ENCODE data around the gene ORC4. TPM values are rescaled to one million over a fixed set of nuclear protein-coding genes. Genes with fewer than 3 reads are reported as not detected.

Gene ORC4
- total and polyA plus RNA-seq, 2 experiments from 2014 or later: 37.6 to 66.0 TPM

DNA sequence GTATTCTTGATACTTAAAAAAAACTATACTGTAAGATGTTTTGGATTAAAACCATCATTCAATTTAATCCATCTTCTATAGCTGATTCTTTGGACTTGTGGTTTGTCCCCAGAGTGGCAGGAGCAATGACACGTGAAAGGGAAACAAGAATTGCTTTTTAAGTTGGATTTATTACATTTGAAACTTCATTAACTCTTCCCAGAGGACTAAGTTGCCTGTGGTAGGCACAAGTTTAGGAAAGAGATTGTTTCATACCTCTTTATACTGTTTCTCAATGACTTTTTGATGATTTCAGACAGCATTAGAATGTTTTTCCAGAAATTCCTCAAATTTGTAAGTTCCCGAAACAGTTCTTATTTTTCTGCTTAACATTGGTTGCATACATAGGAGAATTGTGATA lies 134.4 kb downstream of the ORC4 start:
- 87% methylated on average over 2 of the region's 2 CpGs for WGBS (ENCODE audit: low lambda C conversion rate, missing lambda C conversion rate)
- H3K79me2 ChIP-seq: peaks cover 100% of the 10 kb centered on the region

DNA sequence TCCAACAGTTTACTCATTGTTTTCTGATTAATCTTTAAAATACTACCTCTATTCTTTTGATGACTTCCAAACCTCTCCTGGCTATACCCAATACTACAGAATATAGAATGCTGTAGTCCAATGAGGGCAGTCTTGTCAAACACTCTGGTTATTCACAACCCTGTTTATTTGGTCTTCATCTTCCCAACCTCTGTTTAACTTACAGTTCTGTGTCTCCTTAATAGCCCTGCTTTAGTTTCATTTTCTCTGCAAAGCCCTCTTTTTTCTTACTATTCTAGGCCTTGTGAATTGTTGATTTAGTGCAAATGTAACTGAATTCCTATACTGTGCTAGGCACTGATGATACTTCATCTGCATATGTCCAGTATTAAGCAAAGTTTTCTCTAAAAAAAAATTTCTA lies 135.7 kb downstream of the ORC4 start:
- Histone ChIP-seq H3K27me3 (no peaks in the 10 kb centered on the region), H3K27ac (no peak overlapping the region), H3K79me2 (peaks cover 100% of the 10 kb centered on the region), H4K20me1 (ENCODE audit: insufficient read depth, poor library complexity, severe bottlenecking) (peaks cover 50% of the 10 kb centered on the region), H3K9me2 (replicated peaks; ENCODE audit: insufficient read depth) (no peaks in the 10 kb centered on the region), H2AFZ (no peak overlapping the region), H3K4me3 (no peak overlapping the region), H3K36me3 (replicated peaks; ENCODE audit: insufficient read depth, low read depth) (no peaks in the 10 kb centered on the region), H3K9me3 (ENCODE audit: low read depth) (no peaks in the 10 kb centered on the region), H3K4me2 (peak overlapping the region; percentile 37), H3K4me1 (ENCODE audit: insufficient read depth) (peaks cover 17% of the 10 kb centered on the region)
- no peak for DNase-seq (ENCODE audit: low spot score)
- TF ChIP-seq, protein P1, sequence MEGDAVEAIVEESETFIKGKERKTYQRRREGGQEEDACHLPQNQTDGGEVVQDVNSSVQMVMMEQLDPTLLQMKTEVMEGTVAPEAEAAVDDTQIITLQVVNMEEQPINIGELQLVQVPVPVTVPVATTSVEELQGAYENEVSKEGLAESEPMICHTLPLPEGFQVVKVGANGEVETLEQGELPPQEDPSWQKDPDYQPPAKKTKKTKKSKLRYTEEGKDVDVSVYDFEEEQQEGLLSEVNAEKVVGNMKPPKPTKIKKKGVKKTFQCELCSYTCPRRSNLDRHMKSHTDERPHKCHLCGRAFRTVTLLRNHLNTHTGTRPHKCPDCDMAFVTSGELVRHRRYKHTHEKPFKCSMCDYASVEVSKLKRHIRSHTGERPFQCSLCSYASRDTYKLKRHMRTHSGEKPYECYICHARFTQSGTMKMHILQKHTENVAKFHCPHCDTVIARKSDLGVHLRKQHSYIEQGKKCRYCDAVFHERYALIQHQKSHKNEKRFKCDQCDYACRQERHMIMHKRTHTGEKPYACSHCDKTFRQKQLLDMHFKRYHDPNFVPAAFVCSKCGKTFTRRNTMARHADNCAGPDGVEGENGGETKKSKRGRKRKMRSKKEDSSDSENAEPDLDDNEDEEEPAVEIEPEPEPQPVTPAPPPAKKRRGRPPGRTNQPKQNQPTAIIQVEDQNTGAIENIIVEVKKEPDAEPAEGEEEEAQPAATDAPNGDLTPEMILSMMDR (IDR thresholded peaks at IDR 0.05; ENCODE audit: poor library complexity): no peak
- TF ChIP-seq EZH2phosphoT487 (IDR thresholded peaks at IDR 0.05; ENCODE audit: low read depth, severe bottlenecking, unreplicated experiment) (no peak), EZH2 (IDR thresholded peaks at IDR 0.05; ENCODE audit: borderline replicate concordance) (no peak)

More for the DNA sequence above, 134.4 kb downstream of the ORC4 start:
- no peaks in the 10 kb centered on the region for H3K36me3 ChIP-seq (replicated peaks; ENCODE audit: insufficient read depth, low read depth)
- TF ChIP-seq, protein P1 (IDR thresholded peaks at IDR 0.05; ENCODE audit: poor library complexity): no peak
- TF ChIP-seq EZH2 (IDR thresholded peaks at IDR 0.05; ENCODE audit: borderline replicate concordance) (no peak), EZH2phosphoT487 (IDR thresholded peaks at IDR 0.05; ENCODE audit: low read depth, severe bottlenecking, unreplicated experiment) (no peak)
- H2AFZ ChIP-seq: no peak overlapping the region
- no peaks in the 10 kb centered on the region for H3K9me3 ChIP-seq (ENCODE audit: low read depth)
- H3K4me3 ChIP-seq: no peak overlapping the region
- H3K27me3 ChIP-seq: no peaks in the 10 kb centered on the region
- H4K20me1 ChIP-seq (ENCODE audit: insufficient read depth, poor library complexity, severe bottlenecking): peaks cover 48% of the 10 kb centered on the region
- no peak overlapping the region for H3K27ac ChIP-seq
- H3K4me1 ChIP-seq (ENCODE audit: insufficient read depth): peaks cover 11% of the 10 kb centered on the region
- no peaks in the 10 kb centered on the region for H3K9me2 ChIP-seq (replicated peaks; ENCODE audit: insufficient read depth)
- DNase-seq (ENCODE audit: low spot score): no peak
- no peak overlapping the region for H3K4me2 ChIP-seq

DNA sequence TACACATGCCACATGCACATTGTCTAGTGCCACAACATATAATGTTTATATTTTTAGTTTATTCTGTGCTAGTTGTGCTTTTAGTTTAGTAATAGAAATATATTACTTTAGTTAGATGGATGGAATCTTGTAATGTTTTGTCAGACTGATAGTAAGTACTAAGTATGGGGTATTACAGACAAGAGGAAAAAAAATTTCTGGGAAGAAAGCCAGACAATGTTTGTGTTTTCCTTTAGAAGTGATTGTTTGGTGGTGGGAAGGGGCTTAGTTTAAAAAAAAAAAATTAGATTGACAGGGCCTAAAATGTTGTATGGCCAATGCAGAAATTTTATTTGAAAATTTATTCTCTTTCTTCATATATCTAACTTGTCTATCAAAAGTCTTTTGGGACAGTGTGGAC lies 137.9 kb downstream of the ORC4 start:
- H3K9me2 ChIP-seq (replicated peaks; ENCODE audit: insufficient read depth): no peaks in the 10 kb centered on the region
- TF ChIP-seq EZH2phosphoT487 (IDR thresholded peaks at IDR 0.05; ENCODE audit: low read depth, severe bottlenecking, unreplicated experiment): no peak
- no peak for TF ChIP-seq EZH2 (IDR thresholded peaks at IDR 0.05; ENCODE audit: borderline replicate concordance)
- TF ChIP-seq, protein P1 (IDR thresholded peaks at IDR 0.05; ENCODE audit: poor library complexity): no peak
- peaks cover 32% of the 10 kb centered on the region for H3K4me1 ChIP-seq (ENCODE audit: insufficient read depth)
- H2AFZ ChIP-seq: no peak overlapping the region
- H3K27me3 ChIP-seq: no peaks in the 10 kb centered on the region
- H3K9me3 ChIP-seq (ENCODE audit: low read depth): no peaks in the 10 kb centered on the region
- H3K36me3 ChIP-seq (replicated peaks; ENCODE audit: insufficient read depth, low read depth): no peaks in the 10 kb centered on the region
- no peak overlapping the region for H3K27ac ChIP-seq
- peaks cover 100% of the 10 kb centered on the region for H3K79me2 ChIP-seq
- no peak overlapping the region for H3K4me2 ChIP-seq
- no peak for DNase-seq (ENCODE audit: low spot score)
- H4K20me1 ChIP-seq (ENCODE audit: insufficient read depth, poor library complexity, severe bottlenecking): peaks cover 42% of the 10 kb centered on the region
- H3K4me3 ChIP-seq: no peak overlapping the region

Other genes with a start within 250 kb of the ORC4 start
- 37.3 and 43.0 TPM in 2 replicates for gene ACVR2A, start 175.7 kb downstream of the ORC4 start, total RNA-seq
- 20.9 and 21.9 TPM in 2 replicates for gene ACVR2A, start 175.7 kb downstream of the ORC4 start, polyA plus RNA-seq
- 19.3 and 36.2 TPM in 2 replicates for gene MBD5, start 354 bp upstream of the ORC4 start, total RNA-seq
- gene MBD5, start 354 bp upstream of the ORC4 start, polyA plus RNA-seq: 20.9 and 29.2 TPM in 2 replicates